Measurements from ENCODE around the gene SEL1L2.

Gene SEL1L2

DNA sequence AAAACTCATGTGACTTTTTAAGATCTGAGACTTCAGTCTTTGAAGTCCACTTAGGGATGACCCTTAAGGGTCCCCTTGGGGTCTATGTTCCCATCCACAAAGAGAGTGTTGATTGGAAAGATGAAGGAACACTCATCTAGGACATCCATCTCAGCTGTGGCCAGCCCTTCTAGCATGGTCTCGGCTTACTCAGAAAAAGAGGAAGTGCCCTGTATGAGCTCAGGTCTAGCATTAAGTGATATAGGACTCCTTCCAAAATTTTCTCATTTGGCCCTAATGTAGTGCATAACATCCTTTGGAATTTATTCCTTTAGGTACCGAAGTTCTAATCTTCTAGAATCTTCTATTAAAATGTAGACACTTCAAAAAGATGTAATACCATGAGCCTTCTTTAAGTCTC lies 128.2 kb downstream of the SEL1L2 start:
- no peak for DNase-seq

DNA sequence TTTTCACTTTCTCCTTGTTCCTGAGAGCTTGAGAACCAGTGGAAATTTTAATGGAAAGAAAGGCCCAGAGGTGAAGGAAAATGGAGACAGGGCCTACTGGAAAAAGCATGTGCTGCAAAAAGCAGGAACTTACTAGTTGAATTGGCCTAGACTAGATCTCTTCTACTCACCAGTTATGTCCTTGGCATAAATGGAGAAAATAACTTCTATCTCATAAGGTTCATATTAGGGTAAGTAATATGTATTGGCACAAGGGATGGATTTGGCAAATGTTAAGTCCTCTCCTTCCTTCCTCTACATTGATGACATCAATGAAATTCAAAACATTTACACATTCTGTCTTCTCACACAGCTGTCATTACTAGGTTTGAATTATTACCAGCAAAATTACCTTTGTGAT lies 131.5 kb downstream of the SEL1L2 start:
- no peak for DNase-seq

GRCh38 chr20:13858439-13858838 lies 132.0 kb downstream of the SEL1L2 start:
- no peak for DNase-seq

DNA sequence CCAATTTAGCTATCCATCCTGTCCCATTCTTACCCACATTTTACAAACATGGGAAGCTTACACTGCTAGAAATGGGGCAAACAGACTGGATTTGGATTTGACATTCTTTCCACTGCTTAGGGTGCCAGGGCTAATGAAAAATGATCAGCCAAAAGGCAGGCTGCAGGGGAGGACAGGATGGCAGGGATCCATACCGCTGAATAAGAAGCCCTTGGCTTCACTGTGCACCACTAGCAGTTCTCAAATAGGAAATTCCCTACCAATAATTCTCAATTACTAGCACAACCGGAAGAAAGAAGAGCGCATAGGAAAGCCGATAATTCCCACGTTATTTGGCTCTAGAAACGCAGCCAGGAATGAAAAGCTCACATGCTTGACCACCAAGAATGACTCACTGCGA lies 132.5 kb downstream of the SEL1L2 start:
- DNase-seq: no peak

DNA sequence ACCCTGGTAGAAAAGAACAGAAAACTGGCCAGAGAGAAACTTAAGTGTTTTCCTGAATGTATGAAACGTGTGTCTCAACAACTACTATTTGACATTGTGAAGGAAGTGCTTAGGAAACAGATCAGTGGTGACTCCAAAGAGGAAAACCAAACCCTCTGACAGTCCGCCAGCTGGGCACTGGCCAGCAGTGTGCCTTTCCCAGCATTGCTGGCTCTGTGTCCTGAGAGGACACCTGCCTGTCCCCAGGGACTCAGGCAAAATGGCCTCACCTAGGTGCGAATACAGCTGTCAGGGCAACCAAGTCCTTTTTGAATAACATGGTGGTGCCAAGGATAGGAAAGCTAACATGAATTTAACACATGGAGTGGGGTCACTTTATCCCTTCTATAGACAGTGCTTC lies 133.1 kb downstream of the SEL1L2 start:
- no peak for DNase-seq

DNA sequence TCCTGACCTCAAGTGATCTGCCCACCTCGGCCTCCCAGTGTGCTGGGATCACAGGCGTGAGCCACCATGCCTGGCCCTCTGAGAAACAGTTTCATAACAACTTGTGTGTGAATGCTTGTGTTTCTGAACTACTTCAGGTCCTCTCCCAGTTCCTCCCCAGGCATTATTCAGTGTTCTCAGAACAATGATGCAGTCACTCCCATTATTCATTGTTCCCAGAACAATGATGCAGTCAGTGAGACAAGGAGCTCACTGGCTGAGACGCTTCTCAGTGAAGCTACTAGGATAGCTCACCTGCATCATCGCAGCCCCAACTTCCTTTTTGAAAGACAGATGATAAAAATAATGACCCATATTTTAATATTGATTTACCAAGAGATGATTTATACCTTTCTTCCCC lies 134.1 kb downstream of the SEL1L2 start:
- DNase-seq: no peak

GRCh38 chr20:13855613-13856012 lies 134.8 kb downstream of the SEL1L2 start:
- no peak for DNase-seq

DNA sequence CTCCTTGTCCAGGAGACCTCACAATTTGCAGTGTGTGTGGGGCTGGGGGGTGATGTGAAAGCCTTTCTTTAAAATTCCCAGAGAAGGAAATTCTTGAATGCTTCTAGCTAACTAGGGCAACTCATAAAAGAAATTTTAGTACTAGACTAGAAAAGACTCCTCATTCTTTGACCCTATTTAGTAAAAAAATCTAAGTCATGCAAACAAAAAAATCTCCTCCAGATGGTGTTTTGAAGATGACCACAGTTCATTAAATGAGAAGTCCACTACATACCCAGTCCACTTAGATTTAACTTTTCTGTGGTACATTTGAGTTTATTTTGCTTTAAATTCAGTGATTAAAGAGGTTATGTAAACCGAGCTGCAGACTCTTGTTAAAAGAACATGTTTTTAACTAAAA lies 138.1 kb downstream of the SEL1L2 start:
- DNase-seq: no peak

GRCh38 chr20:13851279-13851678 lies 139.1 kb downstream of the SEL1L2 start:
- no peak for DNase-seq

GRCh38 chr20:13844296-13844695 lies 146.1 kb downstream of the SEL1L2 start:
- DNase-seq: no peak

DNA sequence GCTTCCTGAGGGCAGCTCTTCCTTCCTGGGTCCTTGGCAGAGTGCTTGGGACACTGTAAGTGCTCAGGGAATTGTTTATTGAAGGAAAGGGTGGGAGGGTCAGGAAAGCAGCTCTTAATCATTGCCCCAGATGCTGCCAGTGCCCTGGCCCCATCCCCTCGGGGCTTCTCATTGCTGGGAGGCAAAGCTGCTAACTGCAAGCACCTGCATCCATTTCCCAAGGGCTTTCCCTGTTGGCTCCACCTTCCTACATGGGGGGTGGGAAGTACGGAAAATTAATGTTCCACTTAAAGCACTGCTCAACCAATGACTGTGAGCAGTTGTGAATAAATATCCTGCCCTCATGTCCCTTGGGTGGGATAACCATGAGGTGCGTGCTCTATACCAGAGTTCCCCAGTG lies 149.2 kb downstream of the SEL1L2 start:
- DNase-seq: no peak

GRCh38 chr20:13840093-13840465 lies 150.3 kb downstream of the SEL1L2 start:
- DNase-seq: no peak

- DNase-seq: peak; percentile 73
These were observed 150.9 kb downstream of the SEL1L2 start for GRCh38 chr20:13839421-13840092.

- DNase-seq: no peak
These were observed 151.8 kb downstream of the SEL1L2 start for GRCh38 chr20:13838664-13839063.

- no peak for DNase-seq
These were observed 158.9 kb downstream of the SEL1L2 start for GRCh38 chr20:13831476-13831875.

GRCh38 chr20:13825465-13825864 lies 164.9 kb downstream of the SEL1L2 start:
- DNase-seq: no peak

- DNase-seq: no peak
These were observed 166.0 kb downstream of the SEL1L2 start for GRCh38 chr20:13824459-13824858.

DNA sequence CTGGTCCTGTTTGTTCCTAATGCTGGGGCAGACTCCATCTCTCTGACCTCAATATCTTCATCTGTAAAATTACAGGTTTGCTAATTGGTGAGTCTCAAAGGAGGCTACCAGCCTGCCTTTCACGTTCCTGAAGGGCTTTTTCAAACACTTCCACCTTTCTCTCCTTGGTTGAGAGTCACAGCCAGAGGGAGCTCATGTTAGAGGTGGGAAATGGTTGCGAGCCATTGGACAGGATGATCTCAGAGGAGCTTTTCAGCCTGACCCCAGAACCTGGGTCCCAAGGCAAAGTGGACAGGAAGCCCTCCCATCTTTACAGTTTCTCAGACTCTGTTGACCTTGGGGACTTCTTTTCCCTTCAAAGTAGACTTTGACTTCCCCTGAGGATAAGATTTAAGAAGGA lies 168.0 kb downstream of the SEL1L2 start:
- no peak for DNase-seq

- DNase-seq: no peak
These were observed 168.5 kb downstream of the SEL1L2 start for GRCh38 chr20:13821876-13822275.

DNA sequence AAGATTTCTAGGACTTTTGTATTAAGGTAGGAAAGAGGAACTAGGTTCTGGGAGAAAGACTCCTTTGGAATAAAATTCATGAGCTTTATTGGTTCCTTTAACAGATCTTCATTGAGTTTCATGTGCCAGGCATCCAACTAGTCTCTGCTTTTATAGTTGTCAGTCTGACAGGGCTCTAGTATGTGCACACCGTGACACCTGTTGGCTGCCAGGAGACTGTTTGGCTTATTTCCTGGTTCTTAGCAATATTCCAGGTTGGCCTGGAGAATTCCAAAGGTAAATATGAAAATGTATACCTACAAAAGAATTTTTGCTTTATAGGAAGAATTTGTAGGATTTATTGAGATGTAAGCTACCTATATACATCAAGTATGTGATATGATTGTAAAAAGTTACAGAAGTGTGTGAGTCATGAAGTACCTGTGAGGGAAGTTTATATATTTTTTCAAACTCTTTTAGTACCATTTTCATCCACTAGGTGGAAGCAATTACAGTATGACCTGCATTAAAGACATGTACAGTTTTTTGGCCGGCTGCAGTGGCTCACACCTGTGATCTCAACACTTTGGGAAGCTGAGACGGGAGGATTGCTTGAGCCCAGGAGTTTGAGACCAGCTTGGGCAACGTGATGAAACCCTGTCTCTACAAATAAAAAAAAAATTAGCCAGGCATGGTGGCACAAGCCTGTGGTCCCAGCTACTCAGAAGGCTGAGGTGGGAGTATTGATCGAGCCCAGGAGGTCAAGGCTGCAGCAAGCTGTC lies 170.3 kb downstream of the SEL1L2 start:
- DNase-seq: peak; percentile 27

- DNase-seq: no peak
These were observed 173.1 kb downstream of the SEL1L2 start for GRCh38 chr20:13817342-13817741.

GRCh38 chr20:13816757-13817156 lies 173.7 kb downstream of the SEL1L2 start:
- DNase-seq: no peak

GRCh38 chr20:13814672-13815071 lies 175.7 kb downstream of the SEL1L2 start:
- no peak for DNase-seq

GRCh38 chr20:13813910-13814309 lies 176.5 kb downstream of the SEL1L2 start:
- DNase-seq: no peak

- DNase-seq: no peak
These were observed 180.0 kb downstream of the SEL1L2 start for GRCh38 chr20:13810446-13810845.

All from NCI-H226 (cell line).